PC-9 (cell line): Measurements from ENCODE around the gene ATP6V1D. TPM values are rescaled to one million over a fixed set of nuclear protein-coding genes. Genes with fewer than 3 reads are reported as not detected.

Experiments
- BruUV-seq: library from RNA; stranded (reverse); fragments of 400-500 nt; replicated peaks from 2 replicates; lab custom pipeline; 2021; lab: Mats Ljungman, UMichigan
- CTCF ChIA-PET: fragments of 300-600 bp; sonication (Branson Sonifier 250); formaldehyde crosslinking; loops from one replicate; lab custom pipeline; 2022; ENCODE audit warnings: antibody characterized with exemption; lab: Charles Lee
- POLR2A ChIA-PET: fragments of 300-600 bp; sonication (Branson Sonifier 250); formaldehyde crosslinking; loops from one replicate; lab custom pipeline; 2022; ENCODE audit warnings: antibody characterized with exemption; ENCODE audit not compliant: unreplicated experiment; lab: Charles Lee
- DNase-seq, 2 experiments: peaks; one replicate each; pipeline versions ENCODE4 v3.0.0 to v3.0.0-alpha.2; 2015 to 2022; ENCODE audit warnings: mixed read lengths in 1 of 2
- H2AFZ ChIP-seq: fragments of 200-600 bp; sonication (generic); 2 replicates; pipeline ENCODE4 v1.8.1; 2017; ENCODE audit warnings: antibody characterized with exemption
- H3F3A ChIP-seq: fragments of 200-600 bp; sonication (generic); 2 replicates; pipeline ENCODE4 v1.8.1; 2017; ENCODE audit warnings: antibody characterized with exemption, mild to moderate bottlenecking, low read depth; ENCODE audit not compliant: insufficient read depth
- H3K27ac ChIP-seq: fragments of 200-600 bp; sonication (generic); 2 replicates; pipeline ENCODE4 v1.6.1; 2016; ENCODE audit warnings: mixed run types
- H3K27me3 ChIP-seq: fragments of 200-600 bp; sonication (generic); 2 replicates; pipeline ENCODE4 v1.6.1; 2016; ENCODE audit warnings: low read depth, mixed run types; ENCODE audit not compliant: insufficient read depth
- H3K36me3 ChIP-seq: fragments of 200-600 bp; sonication (generic); 2 replicates; pipeline ENCODE4 v1.6.1; 2016; ENCODE audit warnings: low read depth, mixed run types
- H3K4me1 ChIP-seq: fragments of 200-600 bp; sonication (generic); replicated peaks from 2 replicates; pipeline ENCODE4 v1.6.1; 2016; ENCODE audit warnings: mixed run types; ENCODE audit not compliant: insufficient read depth
- H3K4me2 ChIP-seq: fragments of 200-600 bp; sonication (generic); 2 replicates; pipeline ENCODE4 v1.6.1; 2017; ENCODE audit warnings: mixed run types
- H3K4me3 ChIP-seq: fragments of 200-600 bp; sonication (generic); 2 replicates; pipeline ENCODE4 v1.6.1; 2016; ENCODE audit warnings: mixed run types
- H3K79me2 ChIP-seq: fragments of 200-600 bp; sonication (generic); 2 replicates; pipeline ENCODE4 v1.6.1; 2017; ENCODE audit warnings: low read depth, mixed run types
- H3K9me2 ChIP-seq: fragments of 200-600 bp; sonication (generic); 2 replicates; pipeline ENCODE4 v1.8.1; 2017; ENCODE audit warnings: mild to moderate bottlenecking; ENCODE audit not compliant: insufficient read depth
- H3K9me3 ChIP-seq: fragments of 200-600 bp; sonication (generic); 2 replicates; pipeline ENCODE4 v1.8.1; 2016; ENCODE audit warnings: low read depth; ENCODE audit not compliant: insufficient read depth
- H4K20me1 ChIP-seq: fragments of 200-600 bp; sonication (generic); 2 replicates; pipeline ENCODE4 v1.8.1; 2017; ENCODE audit not compliant: insufficient read depth
- CTCF ChIP-seq: fragments of 200-600 bp; sonication (generic); conservative IDR thresholded peaks from 2 replicates; pipeline ENCODE4 v1.6.1; 2017; ENCODE audit warnings: mixed run types, antibody characterized with exemption, mild to moderate bottlenecking, moderate library complexity
- EZH2 ChIP-seq: fragments of 200-600 bp; sonication (generic); IDR thresholded peaks from 2 replicates; pipeline ENCODE4 v1.8.0; 2017; ENCODE audit warnings: antibody characterized with exemption, low read depth
- intact Hi-C: fragments of 100-400 bp; cut with micrococcal nuclease; formaldehyde crosslinking; loops from one replicate; pipeline ENCODE4 v1.10.0; 2022; ENCODE audit not compliant: unreplicated experiment
- total RNA-seq: library from RNA; stranded (reverse); gene quantifications from 2 replicates; pipeline ENCODE4 v1.2.3, GENCODE V29; 2021

The ATP6V1D gene
- total RNA-seq, 1 experiment from 2014 or later = 67.9 TPM

- Histone ChIP-seq H3F3A (peaks cover 4% of the 10 kb centered on the region; the same call in 1 of the 2 replicates), H3K4me1 (no peaks in the 10 kb centered on the region), H2AFZ (no peak overlapping the region), H3K4me2 (no peak overlapping the region), H3K9me3 (no peaks in the 10 kb centered on the region), H3K79me2 (0 out of 2 replicates have a peak, but pooled peaks cover 3% of the 10 kb centered on the region), H4K20me1 (no peaks in the 10 kb centered on the region), H3K4me3 (no peak overlapping the region), H3K27ac (no peak overlapping the region), H3K27me3 (no peaks in the 10 kb centered on the region), H3K36me3 (0 out of 2 replicates have a peak, but pooled peaks cover 8% of the 10 kb centered on the region), H3K9me2 (no peaks in the 10 kb centered on the region)
- POLR2A ChIA-PET = interaction anchor here (0.5 kb wide), 1 partner anchor 9 kb away, joined by 11 read pairs; no protein-coding TSS in a partner anchor
- BruUV-seq = no TSS peak
- CTCF ChIA-PET = no interaction called here
- peak in 1 of 2 experiments; percentile 26 for DNase-seq
- intact Hi-C loops = no loop called here
- TF ChIP-seq CTCF (no peak), EZH2 (no peak)
Observed at GRCh38 chr14:67395876-67396189, 36.2 kb upstream of the ATP6V1D start.

- H4K20me1 ChIP-seq = no peaks in the 10 kb centered on the region
- no peak overlapping the region for H3K4me2 ChIP-seq
- H2AFZ ChIP-seq = no peak overlapping the region
- CTCF ChIA-PET = no interaction called here
- H3K27ac ChIP-seq = no peak overlapping the region
- H3K9me2 ChIP-seq = no peaks in the 10 kb centered on the region
- intact Hi-C loops = no loop called here
- BruUV-seq = no TSS peak
- peak in 1 of 2 experiments; percentile 31 for DNase-seq
- POLR2A ChIA-PET = interaction anchor here (0.5 kb wide), 1 partner anchor 10 kb away, joined by 11 read pairs; no protein-coding TSS in a partner anchor
- no peaks in the 10 kb centered on the region for H3K9me3 ChIP-seq
- H3K36me3 ChIP-seq = 0 out of 2 replicates have a peak, but pooled peaks cover 8% of the 10 kb centered on the region
- TF ChIP-seq CTCF (no peak), EZH2 (no peak)
- H3F3A ChIP-seq = peaks cover 4% of the 10 kb centered on the region; the same call in 1 of the 2 replicates
- 0 out of 2 replicates have a peak, but pooled peaks cover 2% of the 10 kb centered on the region for H3K79me2 ChIP-seq
- H3K27me3 ChIP-seq = no peaks in the 10 kb centered on the region
- H3K4me1 ChIP-seq = no peaks in the 10 kb centered on the region
- H3K4me3 ChIP-seq = no peak overlapping the region
Observed at GRCh38 chr14:67395086-67395875, 35.7 kb upstream of the ATP6V1D start.

- intact Hi-C loops = no loop called here
- H3K36me3 ChIP-seq = 0 out of 2 replicates have a peak, but pooled peaks cover 8% of the 10 kb centered on the region
- DNase-seq = peak in 1 of 2 experiments; percentile 65
Observed at GRCh38 chr14:67393689-67394088, 34.1 kb upstream of the ATP6V1D start.

More at GRCh38 chr14:67393689-67394088, 34.1 kb upstream of the ATP6V1D start:
- H3K4me3 ChIP-seq = no peak overlapping the region
- no peaks in the 10 kb centered on the region for H3K9me2 ChIP-seq
- no peaks in the 10 kb centered on the region for H3K27me3 ChIP-seq
- H3K79me2 ChIP-seq = no peaks in the 10 kb centered on the region
- no peaks in the 10 kb centered on the region for H3K4me1 ChIP-seq
- H3F3A ChIP-seq = peaks cover 4% of the 10 kb centered on the region; the same call in 1 of the 2 replicates
- no TSS peak for BruUV-seq
- ChIA-PET CTCF (no interaction called here), POLR2A (no interaction called here)
- no peak overlapping the region for H2AFZ ChIP-seq
- TF ChIP-seq CTCF (no peak), EZH2 (no peak)
- no peaks in the 10 kb centered on the region for H3K9me3 ChIP-seq
- no peak overlapping the region for H3K4me2 ChIP-seq
- no peak overlapping the region for H3K27ac ChIP-seq
- no peaks in the 10 kb centered on the region for H4K20me1 ChIP-seq
